ENCODE measurements around the gene RAB5A.

- TF ChIP-seq CTCF (IDR thresholded peaks at IDR 0.05; ENCODE audit: low read depth, low read length) (no peak), POLR2A (IDR thresholded peaks at IDR 0.05; ENCODE audit: extremely low read depth, insufficient read length) (peak; percentile 53)
Observed at GRCh38 chr3:19946832-19947548, at the start of gene RAB5A.

Measured in NB4 (cell line).